Parietal lobe (tissue), 1 donor: Measurements from ENCODE around the gene F13B. TPM values are rescaled to one million over a fixed set of nuclear protein-coding genes. Genes with fewer than 3 reads are reported as not detected.

ENCODE experiments used
- total RNA-seq: library from RNA; depleted of rRNA; stranded (reverse); fragments of >200 nt; gene quantifications from one replicate; pipeline ENCODE4 v1.2.3, GENCODE V29; 2014

Gene F13B, protein sequence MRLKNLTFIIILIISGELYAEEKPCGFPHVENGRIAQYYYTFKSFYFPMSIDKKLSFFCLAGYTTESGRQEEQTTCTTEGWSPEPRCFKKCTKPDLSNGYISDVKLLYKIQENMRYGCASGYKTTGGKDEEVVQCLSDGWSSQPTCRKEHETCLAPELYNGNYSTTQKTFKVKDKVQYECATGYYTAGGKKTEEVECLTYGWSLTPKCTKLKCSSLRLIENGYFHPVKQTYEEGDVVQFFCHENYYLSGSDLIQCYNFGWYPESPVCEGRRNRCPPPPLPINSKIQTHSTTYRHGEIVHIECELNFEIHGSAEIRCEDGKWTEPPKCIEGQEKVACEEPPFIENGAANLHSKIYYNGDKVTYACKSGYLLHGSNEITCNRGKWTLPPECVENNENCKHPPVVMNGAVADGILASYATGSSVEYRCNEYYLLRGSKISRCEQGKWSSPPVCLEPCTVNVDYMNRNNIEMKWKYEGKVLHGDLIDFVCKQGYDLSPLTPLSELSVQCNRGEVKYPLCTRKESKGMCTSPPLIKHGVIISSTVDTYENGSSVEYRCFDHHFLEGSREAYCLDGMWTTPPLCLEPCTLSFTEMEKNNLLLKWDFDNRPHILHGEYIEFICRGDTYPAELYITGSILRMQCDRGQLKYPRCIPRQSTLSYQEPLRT
- not detected for total RNA-seq

DNA sequence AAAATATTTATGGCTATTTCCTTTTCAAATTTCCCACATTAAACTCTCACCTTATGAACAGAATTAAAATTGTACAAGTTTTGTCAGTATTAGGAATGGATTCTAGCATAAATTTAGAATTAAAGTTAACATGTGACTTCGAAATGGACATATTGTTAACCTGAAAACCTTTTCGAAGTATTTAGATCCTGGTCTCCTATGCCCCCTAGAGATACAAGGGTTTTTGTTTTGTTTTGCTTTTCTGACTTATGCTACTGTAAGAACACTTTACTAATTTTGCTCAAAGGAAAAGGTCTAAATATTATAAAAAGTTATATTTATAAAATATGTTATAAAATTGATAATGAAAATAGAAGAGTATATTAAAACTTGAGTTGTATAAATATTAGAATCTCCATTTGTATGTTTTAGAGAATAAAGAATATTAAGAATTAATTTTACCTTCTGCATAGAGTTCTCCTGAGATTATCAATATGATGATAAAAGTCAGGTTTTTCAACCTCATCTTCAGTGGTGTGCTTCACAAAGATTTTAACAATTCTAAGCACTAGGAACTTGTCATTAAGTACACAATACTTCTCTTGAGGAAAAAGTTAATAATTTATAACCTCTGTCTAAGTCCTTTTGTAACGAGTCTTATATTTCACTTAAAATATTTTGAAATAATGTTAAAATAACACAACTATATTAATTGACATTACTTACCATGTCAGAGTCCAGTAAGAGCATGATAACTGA is at the start of gene F13B:
Gene F13B (minus strand): TSS at position 542 of the 738 bp plus-strand sequence. CDS start 37 bp downstream, at position 505.

Other genes starting within 250 kb of the F13B start
- 0.31 TPM for gene CFHR1, start 247.5 kb downstream of the F13B start, total RNA-seq
- 0.94 TPM for gene CFHR4, start 179.2 kb downstream of the F13B start, total RNA-seq
- gene CFHR2, start 123.5 kb downstream of the F13B start, total RNA-seq: not detected
- gene CFHR5, start 89.7 kb downstream of the F13B start, total RNA-seq: not detected
- gene ASPM, start 79.4 kb upstream of the F13B start, total RNA-seq: 16.6 TPM
- 62.6 TPM for gene ZBTB41, start 134.0 kb upstream of the F13B start, total RNA-seq
- 58.2 TPM for gene CRB1, start 201.0 kb upstream of the F13B start, total RNA-seq